HT1080 (cell line): Measurements from ENCODE around the gene MARK2. TPM values are rescaled to one million over a fixed set of nuclear protein-coding genes. Genes with fewer than 3 reads are reported as not detected.

Experiments used
- small RNA-seq: library from RNA; depleted of rRNA; stranded (forward); fragments of <200 nt; gene quantifications from one replicate; pipeline ENCODE3, GENCODE V24; 2014
- total RNA-seq: library from RNA; depleted of rRNA; stranded (reverse); fragments of >200 nt; shearing (Covaris generic); gene quantifications from 2 replicates; pipeline ENCODE4 v1.2.3, GENCODE V29; 2014; rRNA removed

Gene MARK2
- total RNA-seq, 1 experiment from 2014 or later: 39.9 TPM

Small RNAs within 50 kb of the gene (small RNA-seq; reads per million reads assigned to genes)
- not detected for gene AP006289.1
- gene RN7SL596P: not detected
- not detected for gene RNU6-1306P

Other genes starting within 250 kb of the MARK2 start
- gene PLAAT3, start 224.7 kb upstream of the MARK2 start, total RNA-seq: 27.8 and 28.6 TPM in 2 replicates
- gene ATL3, start 167.7 kb upstream of the MARK2 start, total RNA-seq: 17.6 and 21.1 TPM in 2 replicates
- 37.1 and 53.6 TPM in 2 replicates for gene RTN3, start 157.6 kb upstream of the MARK2 start, total RNA-seq
- 14.9 and 18.6 TPM in 2 replicates for gene ZFTA, start 70.3 kb upstream of the MARK2 start, total RNA-seq
- 32.8 and 40.6 TPM in 2 replicates for gene SPINDOC, start 25.7 kb upstream of the MARK2 start, total RNA-seq
- gene RCOR2, start 78.1 kb downstream of the MARK2 start, total RNA-seq: 0.11 and 0.17 TPM in 2 replicates
- gene NAA40, start 99.9 kb downstream of the MARK2 start, total RNA-seq: 10.6 and 15.9 TPM in 2 replicates
- gene COX8A, start 135.5 kb downstream of the MARK2 start, total RNA-seq: 968 and 1,023 TPM in 2 replicates
- 80.1 and 87.9 TPM in 2 replicates for gene OTUB1, start 147.3 kb downstream of the MARK2 start, total RNA-seq
- gene FLRT1, start 196.8 kb downstream of the MARK2 start, total RNA-seq: not detected in 2 replicates